IgD-negative memory B cell (primary cell): ENCODE data around the gene GLRA1. TPM values are rescaled to one million over a fixed set of nuclear protein-coding genes. Genes with fewer than 3 reads are reported as not detected.
"Not testable (repeated sequence)": the region's sequence is repeated elsewhere in the genome, so short reads cannot be mapped to it uniquely, and the experiment has no call there.

ENCODE experiments used
- H3K27ac Mint-ChIP-seq, 3 donors: one replicate each; pipeline ENCODE4 v1.8.0; 2020 to 2022; ENCODE audit warnings: mild to moderate bottlenecking in 3 of 3, mixed read lengths in 3 of 3, moderate library complexity in 1 of 3
- H3K27me3 Mint-ChIP-seq: one replicate; pipeline ENCODE4 v1.8.0; 2021; ENCODE audit warnings: mixed read lengths
- H3K36me3 Mint-ChIP-seq: one replicate; pipeline ENCODE4 v1.8.0; 2020; ENCODE audit warnings: mild to moderate bottlenecking, mixed read lengths
- H3K4me1 Mint-ChIP-seq, 3 donors: one replicate each; pipeline ENCODE4 v1.8.0; 2020 to 2022; ENCODE audit warnings: mixed read lengths in 3 of 3, mild to moderate bottlenecking in 1 of 3
- H3K4me3 Mint-ChIP-seq, 4 donors: one replicate each; pipeline ENCODE4 v1.8.0; 2020 to 2022; ENCODE audit warnings: mild to moderate bottlenecking in 4 of 4, mixed read lengths in 4 of 4, moderate library complexity in 3 of 4
- H3K9me3 Mint-ChIP-seq, 3 donors: one replicate each; pipeline ENCODE4 v1.8.0; 2020 to 2021; ENCODE audit warnings: mixed read lengths in 3 of 3, mild to moderate bottlenecking in 1 of 3
- polyA plus RNA-seq: library from polyadenylated mRNA; unstranded; fragments of 300-500 nt; fragmentation: Illumina TruSeq; gene quantifications from one replicate; pipeline ENCODE4 v1.2.3, GENCODE V29; 2021

Gene GLRA1
- polyA plus RNA-seq, 1 donor from 2014 or later: not detected

DNA sequence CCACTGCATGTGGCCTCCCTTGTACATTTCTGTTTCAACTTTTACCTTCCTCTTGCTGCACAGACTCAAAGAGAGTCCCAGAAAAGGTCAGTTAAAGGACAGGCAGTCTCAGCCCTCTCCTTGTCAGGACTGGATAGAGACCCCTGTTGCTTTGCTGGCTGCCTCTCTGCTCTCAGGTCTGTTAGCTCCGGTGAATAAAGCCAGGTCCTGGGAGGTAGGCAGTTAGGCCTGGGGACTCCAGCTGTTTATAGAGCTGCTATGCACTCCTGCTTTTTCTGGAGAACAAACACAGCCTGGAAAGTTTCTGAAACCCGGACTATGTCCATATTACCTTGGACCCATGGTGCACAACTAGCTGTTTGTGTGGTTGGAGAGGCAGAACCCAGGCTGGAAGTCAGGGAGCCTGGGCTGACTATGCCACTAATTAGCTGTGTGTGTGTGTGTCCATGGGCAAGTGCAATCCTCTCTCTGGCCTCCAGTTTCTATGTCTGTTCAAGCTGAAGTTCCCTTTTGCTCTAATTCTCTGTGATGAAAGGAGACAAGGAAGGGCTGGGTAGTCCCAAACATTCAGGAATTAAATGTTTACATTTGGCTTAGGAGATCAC is 42.9 kb downstream of the GLRA1 start:
- peaks cover 8% of the 10 kb centered on the region for H3K27me3 Mint-ChIP-seq
- no peak overlapping the region for H3K4me3 Mint-ChIP-seq
- H3K4me1 Mint-ChIP-seq: peaks cover 0 to 2% (median 0%) of the 10 kb centered on the region in 3 donors

GRCh38 chr5:151880324-151880723 is 44.3 kb downstream of the GLRA1 start:
- H3K9me3 Mint-ChIP-seq: peaks cover 0 to 4% (median 3%) of the 10 kb centered on the region in 3 donors
- H3K27ac Mint-ChIP-seq: no peak overlapping the region

More for the DNA sequence above, 42.9 kb downstream of the GLRA1 start:
- Mint-ChIP-seq H3K36me3 (no peaks in the 10 kb centered on the region), H3K27ac (no peak overlapping the region), H3K9me3 (peaks cover 0 to 4% (median 3%) of the 10 kb centered on the region in 3 donors)

DNA sequence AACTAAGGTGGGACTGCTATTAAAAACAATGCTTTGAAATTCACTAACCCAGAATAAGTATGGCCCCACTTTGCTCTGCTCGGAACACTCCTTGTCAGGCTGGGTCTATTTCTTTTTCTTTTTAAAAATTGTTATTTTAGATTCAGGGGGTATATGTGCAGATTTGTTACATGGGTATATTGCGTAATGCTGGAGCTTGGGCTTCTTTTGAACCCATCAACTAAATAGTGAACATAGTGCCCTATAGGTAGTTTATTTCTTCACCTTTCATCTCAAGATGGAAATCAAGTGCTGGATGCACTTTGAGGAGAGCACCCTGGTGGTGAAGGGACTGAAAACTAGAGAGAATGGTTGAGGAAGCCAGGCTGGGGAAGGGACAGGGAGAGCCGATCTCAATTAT is 51.0 kb downstream of the GLRA1 start:
- H3K27me3 Mint-ChIP-seq: peaks cover 3% of the 10 kb centered on the region
- H3K9me3 Mint-ChIP-seq: peaks cover 0 to 6% (median 3%) of the 10 kb centered on the region in 3 donors
- peaks cover 0 to 3% (median 0%) of the 10 kb centered on the region in 3 donors for H3K4me1 Mint-ChIP-seq
- H3K36me3 Mint-ChIP-seq: peaks cover 4% of the 10 kb centered on the region
- H3K27ac Mint-ChIP-seq: no peak overlapping the region
- H3K4me3 Mint-ChIP-seq: no peak overlapping the region

More at GRCh38 chr5:151880324-151880723, 44.3 kb downstream of the GLRA1 start:
- Mint-ChIP-seq H3K4me1 (peaks cover 0 to 3% (median 2%) of the 10 kb centered on the region in 3 donors), H3K4me3 (no peak overlapping the region), H3K27me3 (peaks cover 5% of the 10 kb centered on the region), H3K36me3 (peaks cover 2% of the 10 kb centered on the region)

- H3K36me3 Mint-ChIP-seq: peaks cover 4% of the 10 kb centered on the region
- H3K27ac Mint-ChIP-seq: peak overlapping the region in 1 of 3 donors; percentile 67
- no peak overlapping the region for H3K4me3 Mint-ChIP-seq
- H3K27me3 Mint-ChIP-seq: peaks cover 2% of the 10 kb centered on the region
- peaks cover 0 to 3% (median 0%) of the 10 kb centered on the region in 3 donors for H3K4me1 Mint-ChIP-seq
- H3K9me3 Mint-ChIP-seq: peaks cover 0 to 3% (median under 1%) of the 10 kb centered on the region in 3 donors
Measured at GRCh38 chr5:151872701-151873100, 52.0 kb downstream of the GLRA1 start.

- Mint-ChIP-seq H3K4me1 (no peaks in the 10 kb centered on the region), H3K36me3 (peaks cover 2% of the 10 kb centered on the region), H3K27ac (no peak overlapping the region)
Measured at GRCh38 chr5:151870820-151871219, 53.8 kb downstream of the GLRA1 start.

DNA sequence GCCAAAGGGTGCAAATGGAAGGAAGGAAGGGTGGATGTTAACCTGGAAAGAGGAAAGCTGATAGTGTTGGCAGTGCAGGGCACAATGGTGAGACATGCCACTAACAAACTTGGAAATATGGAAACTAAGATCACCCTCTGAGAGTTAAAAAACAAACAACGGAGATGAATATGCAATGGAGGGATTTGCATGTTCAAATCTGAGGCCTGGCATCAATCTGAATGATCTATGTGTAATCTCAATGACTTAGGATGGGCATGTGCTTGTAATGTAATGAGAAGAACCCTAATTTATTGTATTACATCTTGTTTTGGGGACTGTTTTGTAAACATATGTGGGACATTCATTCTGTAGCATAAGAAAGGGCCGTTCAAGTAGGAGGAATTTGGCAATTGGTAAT is 54.4 kb downstream of the GLRA1 start:
- peaks cover 0 to 2% (median 0%) of the 10 kb centered on the region in 3 donors for H3K9me3 Mint-ChIP-seq
- peaks cover 2% of the 10 kb centered on the region for H3K36me3 Mint-ChIP-seq
- H3K27ac Mint-ChIP-seq: no peak overlapping the region
- H3K4me3 Mint-ChIP-seq: no peak overlapping the region
- peaks cover 2% of the 10 kb centered on the region for H3K27me3 Mint-ChIP-seq
- no peaks in the 10 kb centered on the region for H3K4me1 Mint-ChIP-seq

More at GRCh38 chr5:151870820-151871219, 53.8 kb downstream of the GLRA1 start:
- H3K27me3 Mint-ChIP-seq: peaks cover 2% of the 10 kb centered on the region
- H3K4me3 Mint-ChIP-seq: no peak overlapping the region
- peaks cover 0 to 2% (median 0%) of the 10 kb centered on the region in 3 donors for H3K9me3 Mint-ChIP-seq

DNA sequence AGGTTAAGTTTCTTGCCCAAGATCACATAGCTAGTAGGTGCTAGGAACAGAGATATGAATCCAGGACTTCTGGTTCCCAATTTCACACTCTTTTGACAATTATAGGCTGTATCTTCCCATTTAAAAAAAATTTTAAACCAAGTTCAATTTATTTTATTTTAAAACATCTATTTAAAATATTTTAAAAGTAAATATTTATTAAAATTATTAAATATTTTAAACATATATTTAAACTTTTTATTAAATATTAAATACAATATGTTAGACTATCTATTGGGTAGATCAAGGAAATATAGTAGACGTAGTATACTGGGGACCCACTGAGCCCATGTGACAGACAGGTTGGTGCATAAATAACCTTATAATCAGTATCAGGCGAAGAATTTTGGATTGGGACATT is 54.8 kb downstream of the GLRA1 start:
- peaks cover 2% of the 10 kb centered on the region for H3K27me3 Mint-ChIP-seq
- peaks cover 0 to 2% (median 0%) of the 10 kb centered on the region in 3 donors for H3K9me3 Mint-ChIP-seq
- H3K4me1 Mint-ChIP-seq: no peaks in the 10 kb centered on the region
- no peak overlapping the region for H3K27ac Mint-ChIP-seq
- H3K4me3 Mint-ChIP-seq: no peak overlapping the region
- peaks cover 2% of the 10 kb centered on the region for H3K36me3 Mint-ChIP-seq

DNA sequence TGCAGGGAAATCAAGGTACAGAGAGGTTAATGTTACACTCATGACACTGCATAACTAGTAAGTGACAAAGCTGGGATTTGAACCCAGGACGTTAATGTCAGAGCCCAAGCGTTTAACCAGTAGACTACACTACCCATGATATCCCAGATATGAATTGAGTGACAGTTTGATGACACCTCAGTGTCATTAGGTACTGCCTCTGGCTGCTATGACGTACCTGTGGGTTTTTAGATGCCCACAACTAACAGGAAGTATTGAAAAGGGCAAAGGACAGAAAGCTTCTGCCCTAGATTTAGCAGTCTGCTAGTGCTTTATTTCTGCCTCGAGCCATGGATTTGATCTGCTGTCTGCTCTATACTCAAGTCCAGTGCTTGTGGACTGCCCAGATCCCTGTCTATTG is 56.2 kb downstream of the GLRA1 start:
- H3K9me3 Mint-ChIP-seq: peaks cover 0 to 2% (median 0%) of the 10 kb centered on the region in 3 donors
- no peak overlapping the region for H3K4me3 Mint-ChIP-seq
- H3K27ac Mint-ChIP-seq: no peak overlapping the region
- H3K27me3 Mint-ChIP-seq: peaks cover 2% of the 10 kb centered on the region
- no peaks in the 10 kb centered on the region for H3K36me3 Mint-ChIP-seq
- no peaks in the 10 kb centered on the region for H3K4me1 Mint-ChIP-seq

GRCh38 chr5:151864061-151864748 is 60.4 kb downstream of the GLRA1 start:
- H3K4me3 Mint-ChIP-seq: no peak overlapping the region
- H3K9me3 Mint-ChIP-seq: no peaks in the 10 kb centered on the region
- H3K36me3 Mint-ChIP-seq: peaks cover 2% of the 10 kb centered on the region
- H3K27me3 Mint-ChIP-seq: no peaks in the 10 kb centered on the region
- H3K27ac Mint-ChIP-seq: no peak overlapping the region
- H3K4me1 Mint-ChIP-seq: peaks cover 0 to 2% (median 0%) of the 10 kb centered on the region in 3 donors

GRCh38 chr5:151863566-151863965 is 61.1 kb downstream of the GLRA1 start:
- peaks cover 2% of the 10 kb centered on the region for H3K36me3 Mint-ChIP-seq

GRCh38 chr5:151862811-151863472 is 61.7 kb downstream of the GLRA1 start:
- Mint-ChIP-seq H3K4me1 (peaks cover 0 to 2% (median 0%) of the 10 kb centered on the region in 3 donors), H3K9me3 (no peaks in the 10 kb centered on the region)

More at GRCh38 chr5:151863566-151863965, 61.1 kb downstream of the GLRA1 start:
- Mint-ChIP-seq H3K27ac (no peak overlapping the region), H3K4me3 (no peak overlapping the region), H3K9me3 (no peaks in the 10 kb centered on the region), H3K27me3 (no peaks in the 10 kb centered on the region), H3K4me1 (peaks cover 0 to 2% (median 0%) of the 10 kb centered on the region in 3 donors)

DNA sequence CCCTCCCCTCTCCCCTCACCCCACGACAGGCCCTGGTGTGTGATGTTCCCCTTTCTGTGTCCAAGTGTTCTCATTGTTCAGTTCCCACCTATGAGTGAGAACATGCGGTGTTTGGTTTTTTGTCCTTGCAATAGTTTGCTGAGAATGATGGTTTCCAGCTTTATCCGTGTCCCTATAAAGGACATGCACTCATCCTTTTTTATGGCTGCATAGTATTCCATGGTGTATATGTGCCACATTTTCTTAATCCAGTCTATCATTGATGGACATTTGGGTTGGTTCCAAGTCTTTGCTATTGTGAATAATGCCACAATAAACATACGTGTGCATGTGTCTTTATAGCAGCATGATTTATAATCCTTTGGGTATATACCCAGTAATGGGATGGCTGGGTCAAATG is 63.8 kb downstream of the GLRA1 start:
- H3K27me3 Mint-ChIP-seq, H3K4me3 Mint-ChIP-seq, H3K27ac Mint-ChIP-seq, H3K9me3 Mint-ChIP-seq, H3K4me1 Mint-ChIP-seq, H3K36me3 Mint-ChIP-seq: not testable (repeated sequence)

More at GRCh38 chr5:151862811-151863472, 61.7 kb downstream of the GLRA1 start:
- Mint-ChIP-seq H3K27ac (no peak overlapping the region), H3K4me3 (no peak overlapping the region), H3K36me3 (peaks cover 2% of the 10 kb centered on the region), H3K27me3 (no peaks in the 10 kb centered on the region)

DNA sequence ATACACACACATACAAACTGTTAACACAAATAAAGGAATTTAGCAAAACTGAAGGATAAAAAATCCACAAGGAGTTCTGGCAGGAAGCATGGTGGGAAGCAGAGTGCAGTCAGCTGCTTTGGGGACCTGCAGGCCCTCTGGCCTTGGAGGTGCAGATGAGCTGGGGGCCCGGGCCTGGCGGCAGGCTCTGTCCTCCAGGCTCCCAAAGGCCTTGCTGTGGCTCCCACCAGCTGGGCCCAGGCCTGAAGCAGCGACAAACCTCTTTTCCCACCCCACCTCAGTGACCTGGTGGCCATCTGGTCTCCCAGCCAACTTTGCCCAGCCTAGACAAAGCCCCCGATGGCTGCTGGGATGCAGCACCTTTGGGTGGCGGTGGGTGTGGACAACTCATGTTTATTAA is 67.8 kb downstream of the GLRA1 start:
- H3K27me3 Mint-ChIP-seq: peaks cover 4% of the 10 kb centered on the region
- no peaks in the 10 kb centered on the region for H3K9me3 Mint-ChIP-seq

GRCh38 chr5:151855701-151856100 is 69.0 kb downstream of the GLRA1 start:
- no peak overlapping the region for H3K27ac Mint-ChIP-seq
- H3K9me3 Mint-ChIP-seq: no peaks in the 10 kb centered on the region
- peaks cover 4% of the 10 kb centered on the region for H3K27me3 Mint-ChIP-seq
- H3K4me1 Mint-ChIP-seq: no peaks in the 10 kb centered on the region
- H3K36me3 Mint-ChIP-seq: peaks cover 1% of the 10 kb centered on the region
- no peak overlapping the region for H3K4me3 Mint-ChIP-seq

More for the DNA sequence above, 67.8 kb downstream of the GLRA1 start:
- no peak overlapping the region for H3K27ac Mint-ChIP-seq
- no peak overlapping the region for H3K4me3 Mint-ChIP-seq
- no peaks in the 10 kb centered on the region for H3K4me1 Mint-ChIP-seq
- peaks cover 4% of the 10 kb centered on the region for H3K36me3 Mint-ChIP-seq

DNA sequence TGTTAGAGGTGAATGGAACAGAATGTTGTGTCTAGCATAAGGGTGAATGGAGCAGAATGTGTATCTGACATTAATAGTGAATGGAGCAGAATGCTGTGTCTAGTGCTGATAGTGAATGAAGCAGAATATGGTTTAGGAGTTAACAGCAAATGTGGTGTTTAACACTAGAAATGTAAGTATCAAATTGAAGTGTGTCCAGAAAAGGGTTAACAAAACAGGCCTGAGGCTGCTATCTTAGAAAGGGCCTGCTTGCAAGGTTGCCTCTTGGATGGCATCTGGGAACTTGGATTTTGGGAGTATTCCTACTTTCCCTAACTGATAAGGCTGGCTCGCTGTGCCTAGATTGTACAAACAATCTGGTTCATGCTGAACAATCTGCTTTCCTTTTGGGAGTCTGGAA is 76.8 kb downstream of the GLRA1 start:
- H3K4me1 Mint-ChIP-seq: no peaks in the 10 kb centered on the region
- no peaks in the 10 kb centered on the region for H3K36me3 Mint-ChIP-seq
- no peaks in the 10 kb centered on the region for H3K27me3 Mint-ChIP-seq
- H3K4me3 Mint-ChIP-seq: no peak overlapping the region
- H3K27ac Mint-ChIP-seq: no peak overlapping the region
- H3K9me3 Mint-ChIP-seq: no peaks in the 10 kb centered on the region
